ENCODE results near the gene SYT1.

- TF ChIP-seq CTCF (IDR thresholded peaks at IDR 0.05) (no peak), EZH2 (IDR thresholded peaks at IDR 0.05; ENCODE audit: borderline replicate concordance, insufficient read depth, low read depth, low read length, poor library complexity, severe bottlenecking) (no peak)
These were observed 577.8 kb downstream of the SYT1 start for GRCh38 chr12:79442396-79442795.

Data from B cell (primary cell).